ENCODE results near the gene GARNL3. TPM values are rescaled to one million over a fixed set of nuclear protein-coding genes. Genes with fewer than 3 reads are reported as not detected.

The GARNL3 gene, protein sequence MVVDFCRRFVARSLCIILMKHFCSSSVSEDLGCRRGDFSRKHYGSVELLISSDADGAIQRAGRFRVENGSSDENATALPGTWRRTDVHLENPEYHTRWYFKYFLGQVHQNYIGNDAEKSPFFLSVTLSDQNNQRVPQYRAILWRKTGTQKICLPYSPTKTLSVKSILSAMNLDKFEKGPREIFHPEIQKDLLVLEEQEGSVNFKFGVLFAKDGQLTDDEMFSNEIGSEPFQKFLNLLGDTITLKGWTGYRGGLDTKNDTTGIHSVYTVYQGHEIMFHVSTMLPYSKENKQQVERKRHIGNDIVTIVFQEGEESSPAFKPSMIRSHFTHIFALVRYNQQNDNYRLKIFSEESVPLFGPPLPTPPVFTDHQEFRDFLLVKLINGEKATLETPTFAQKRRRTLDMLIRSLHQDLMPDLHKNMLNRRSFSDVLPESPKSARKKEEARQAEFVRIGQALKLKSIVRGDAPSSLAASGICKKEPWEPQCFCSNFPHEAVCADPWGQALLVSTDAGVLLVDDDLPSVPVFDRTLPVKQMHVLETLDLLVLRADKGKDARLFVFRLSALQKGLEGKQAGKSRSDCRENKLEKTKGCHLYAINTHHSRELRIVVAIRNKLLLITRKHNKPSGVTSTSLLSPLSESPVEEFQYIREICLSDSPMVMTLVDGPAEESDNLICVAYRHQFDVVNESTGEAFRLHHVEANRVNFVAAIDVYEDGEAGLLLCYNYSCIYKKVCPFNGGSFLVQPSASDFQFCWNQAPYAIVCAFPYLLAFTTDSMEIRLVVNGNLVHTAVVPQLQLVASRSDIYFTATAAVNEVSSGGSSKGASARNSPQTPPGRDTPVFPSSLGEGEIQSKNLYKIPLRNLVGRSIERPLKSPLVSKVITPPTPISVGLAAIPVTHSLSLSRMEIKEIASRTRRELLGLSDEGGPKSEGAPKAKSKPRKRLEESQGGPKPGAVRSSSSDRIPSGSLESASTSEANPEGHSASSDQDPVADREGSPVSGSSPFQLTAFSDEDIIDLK
- 1 to 10 TPM; 6.0 to 7.3 TPM for total RNA-seq
- long read RNA-seq, partial matches to known transcripts, result 0 of 1 reads
- long read RNA-seq, other reads (novel, unspliced or antisense), result 1 of 1 reads

- intact Hi-C loops (cut with DNase I, micrococcal nuclease), result no loop called here
- no peak for DNase-seq
- no peak for ATAC-seq
Measured at GRCh38 chr9:127264462-127265219, at the start of gene GARNL3. Gene GARNL3 (plus strand): TSS chr9:127264774. CDS start chr9:127264878, 104 bp downstream.

DNA sequence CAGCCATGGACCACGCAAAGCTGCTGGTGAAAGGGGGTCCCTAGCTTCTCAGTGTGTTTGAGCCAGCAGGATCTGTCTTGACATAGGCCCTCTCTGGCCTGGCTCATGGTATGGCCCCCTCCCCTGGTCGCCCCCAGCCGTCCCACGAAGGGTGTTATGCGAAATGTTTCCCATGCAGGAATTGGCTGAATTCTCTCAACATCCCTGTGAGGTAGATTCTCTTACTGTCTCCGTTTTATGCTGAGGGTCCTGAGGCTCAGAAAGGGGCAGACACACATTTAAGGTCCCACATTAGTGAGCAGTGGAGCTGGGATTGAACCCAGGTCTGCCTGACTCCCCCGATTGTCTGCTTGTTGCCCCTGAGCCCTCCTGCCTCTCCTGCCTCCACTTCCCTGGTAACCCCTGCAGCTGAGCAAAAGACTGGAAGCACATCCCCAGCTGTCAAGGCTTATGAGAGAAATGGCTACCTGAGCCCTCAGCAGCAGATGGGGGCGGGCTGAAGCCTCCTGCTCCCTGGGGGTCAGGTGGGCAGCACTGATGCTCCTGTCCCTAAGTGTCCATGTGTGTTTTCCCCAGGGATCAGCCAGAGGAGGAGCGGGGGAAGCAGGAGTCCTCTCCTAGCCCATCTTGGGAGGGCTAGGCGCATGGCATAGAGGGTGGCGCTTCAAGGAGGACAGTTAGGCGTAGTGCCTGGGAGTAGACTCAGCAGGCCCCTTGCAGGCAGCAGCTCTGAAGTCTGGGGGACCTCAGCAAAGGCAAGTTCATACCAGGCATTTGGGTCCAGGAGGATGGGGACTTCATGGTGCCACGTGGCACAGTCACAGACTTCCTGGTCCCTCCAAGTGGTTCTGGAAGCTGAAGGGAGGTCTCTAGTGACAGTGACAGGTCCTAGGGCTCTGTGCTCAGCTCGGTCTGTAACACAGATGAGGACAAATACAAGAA is 49.0 kb upstream of the GARNL3 start:
- ATAC-seq, result no peak
- DNase-seq, result no peak
- intact Hi-C loops (cut with DNase I, micrococcal nuclease), result no loop called here

GRCh38 chr9:127216210-127216887 is 48.2 kb upstream of the GARNL3 start:
- intact Hi-C loops (cut with DNase I, micrococcal nuclease), result no loop called here
- DNase-seq (no peak), ATAC-seq (no peak)

GRCh38 chr9:127216888-127217217 is 47.7 kb upstream of the GARNL3 start:
- intact Hi-C loops (cut with DNase I, micrococcal nuclease), result no loop called here
- no peak for DNase-seq
- no peak for ATAC-seq

GRCh38 chr9:127218818-127219217 is 45.8 kb upstream of the GARNL3 start:
- DNase-seq (no peak), ATAC-seq (no peak)
- intact Hi-C loops (cut with DNase I, micrococcal nuclease), result no loop called here

DNA sequence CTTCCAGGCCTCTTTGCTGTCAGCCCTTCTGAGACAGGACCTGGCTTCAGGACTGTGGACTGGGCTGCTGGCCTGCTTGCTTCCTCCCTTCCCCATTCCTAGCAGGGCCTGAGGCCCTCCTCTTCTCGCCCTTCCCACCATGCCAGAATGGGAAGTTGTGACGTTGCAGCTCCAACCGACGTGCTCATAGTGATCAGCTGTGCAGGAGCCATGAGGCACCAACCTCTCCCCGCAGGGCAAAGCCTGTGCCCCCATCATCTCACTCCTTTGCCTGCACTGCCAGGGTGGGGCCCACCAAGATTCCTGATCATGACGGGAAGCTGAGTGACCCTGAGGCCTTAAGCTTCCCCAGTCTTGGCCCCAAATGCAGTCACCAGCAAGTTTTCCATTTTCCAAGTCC is 45.1 kb upstream of the GARNL3 start:
- DNase-seq, result no peak
- intact Hi-C loops (cut with DNase I, micrococcal nuclease), result no loop called here
- ATAC-seq, result no peak

- DNase-seq, result no peak
- no peak for ATAC-seq
- intact Hi-C loops (cut with DNase I, micrococcal nuclease), result no loop called here
Measured at GRCh38 chr9:127221695-127222094, 42.9 kb upstream of the GARNL3 start.

DNA sequence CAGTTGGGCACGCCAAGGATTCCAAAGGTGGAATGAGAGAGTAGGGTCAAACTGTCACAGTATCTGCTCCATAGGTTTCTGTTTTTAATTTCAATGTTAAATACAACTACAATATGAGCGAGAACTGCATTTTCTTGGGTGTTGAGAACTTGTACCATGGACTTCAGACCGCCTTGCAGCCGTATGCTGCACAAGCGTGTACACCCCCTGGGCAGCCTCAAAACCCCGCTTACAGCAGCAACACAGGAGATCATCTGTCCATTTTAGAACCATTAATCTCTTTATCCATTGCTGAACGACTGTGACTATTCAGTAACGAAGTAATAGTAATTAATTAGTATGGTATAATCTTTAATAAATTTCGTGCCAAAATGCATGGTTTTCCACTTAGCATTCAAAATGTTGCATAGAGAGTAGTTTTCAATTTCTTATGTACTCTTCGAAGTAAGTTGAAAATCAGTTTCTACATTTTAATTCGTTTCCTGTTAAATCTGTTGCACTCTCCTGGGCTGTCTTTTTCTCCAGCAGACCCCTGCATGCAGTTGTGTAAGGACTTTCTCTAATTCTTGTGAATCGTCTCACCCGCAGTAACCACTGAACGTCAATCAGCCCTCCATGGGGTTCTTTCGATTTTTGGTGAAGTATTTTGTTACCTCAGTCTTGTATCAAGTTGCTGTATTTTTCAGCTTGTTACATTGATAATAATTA is 42.0 kb upstream of the GARNL3 start:
- ATAC-seq (no peak), DNase-seq (no peak)
- intact Hi-C loops (cut with DNase I, micrococcal nuclease), result no loop called here

GRCh38 chr9:127223266-127223665 is 41.3 kb upstream of the GARNL3 start:
- ATAC-seq (no peak), DNase-seq (no peak)
- intact Hi-C loops (cut with DNase I, micrococcal nuclease), result no loop called here

DNA sequence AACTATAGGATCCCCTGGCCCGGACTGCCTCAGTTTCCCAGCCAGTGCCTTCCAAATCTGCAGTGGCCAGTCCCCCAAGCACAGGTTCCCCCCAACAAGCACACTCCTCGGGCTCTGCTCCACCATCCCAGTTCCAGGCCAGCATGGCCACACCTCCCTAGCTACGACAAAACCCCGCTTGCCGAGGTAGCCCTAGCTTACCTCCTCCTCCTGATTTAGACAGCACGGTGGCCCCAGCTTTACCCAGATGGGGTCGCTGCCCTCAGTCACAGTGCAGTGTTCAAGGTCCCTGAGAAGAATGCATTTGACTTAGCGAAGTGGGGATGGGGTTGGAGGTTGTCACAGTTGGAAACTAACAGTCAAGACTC is 40.8 kb upstream of the GARNL3 start:
- ATAC-seq, result no peak
- intact Hi-C loops (cut with DNase I, micrococcal nuclease), result no loop called here
- DNase-seq, result peak in 1 of 2 donors; percentile 23

DNA sequence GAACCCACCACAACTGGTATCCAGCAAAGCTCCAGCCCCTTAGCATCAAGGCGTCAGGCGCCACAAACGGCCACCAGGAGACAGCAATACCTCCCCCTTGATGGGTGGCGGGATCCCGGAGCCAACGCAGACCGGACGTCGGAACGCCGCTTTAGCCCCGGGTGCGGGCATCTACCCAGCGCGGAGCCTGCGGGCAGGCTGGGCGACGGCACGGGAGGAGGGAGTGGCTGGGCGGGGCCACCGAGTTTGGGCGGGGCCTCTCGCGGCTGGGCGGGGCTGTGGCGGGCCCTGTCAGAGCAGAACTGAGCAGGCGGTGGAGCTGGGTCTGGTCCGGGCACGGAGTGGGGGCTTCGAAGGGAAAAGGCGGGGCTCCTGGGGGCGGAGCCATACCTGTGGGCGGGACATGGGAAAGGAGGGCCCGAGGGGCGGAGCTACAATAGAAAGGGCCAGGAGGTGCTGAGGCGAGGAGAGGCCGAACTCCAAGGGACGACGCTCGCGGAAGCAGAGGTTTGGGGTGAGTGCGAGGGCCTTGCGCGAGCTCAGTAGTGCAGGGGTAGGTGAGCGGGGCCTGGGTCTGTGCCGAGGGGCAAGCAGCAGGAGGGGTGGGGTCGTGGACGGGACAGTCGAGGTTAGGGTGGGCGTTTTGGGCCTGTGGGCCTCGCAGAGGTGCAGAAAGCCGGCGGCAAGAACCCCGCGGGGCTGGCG is 40.2 kb upstream of the GARNL3 start:
- ATAC-seq (peak; percentile 80), DNase-seq (peak; percentile 91 to 92)
- intact Hi-C loops (cut with DNase I, micrococcal nuclease), result no loop called here

DNA sequence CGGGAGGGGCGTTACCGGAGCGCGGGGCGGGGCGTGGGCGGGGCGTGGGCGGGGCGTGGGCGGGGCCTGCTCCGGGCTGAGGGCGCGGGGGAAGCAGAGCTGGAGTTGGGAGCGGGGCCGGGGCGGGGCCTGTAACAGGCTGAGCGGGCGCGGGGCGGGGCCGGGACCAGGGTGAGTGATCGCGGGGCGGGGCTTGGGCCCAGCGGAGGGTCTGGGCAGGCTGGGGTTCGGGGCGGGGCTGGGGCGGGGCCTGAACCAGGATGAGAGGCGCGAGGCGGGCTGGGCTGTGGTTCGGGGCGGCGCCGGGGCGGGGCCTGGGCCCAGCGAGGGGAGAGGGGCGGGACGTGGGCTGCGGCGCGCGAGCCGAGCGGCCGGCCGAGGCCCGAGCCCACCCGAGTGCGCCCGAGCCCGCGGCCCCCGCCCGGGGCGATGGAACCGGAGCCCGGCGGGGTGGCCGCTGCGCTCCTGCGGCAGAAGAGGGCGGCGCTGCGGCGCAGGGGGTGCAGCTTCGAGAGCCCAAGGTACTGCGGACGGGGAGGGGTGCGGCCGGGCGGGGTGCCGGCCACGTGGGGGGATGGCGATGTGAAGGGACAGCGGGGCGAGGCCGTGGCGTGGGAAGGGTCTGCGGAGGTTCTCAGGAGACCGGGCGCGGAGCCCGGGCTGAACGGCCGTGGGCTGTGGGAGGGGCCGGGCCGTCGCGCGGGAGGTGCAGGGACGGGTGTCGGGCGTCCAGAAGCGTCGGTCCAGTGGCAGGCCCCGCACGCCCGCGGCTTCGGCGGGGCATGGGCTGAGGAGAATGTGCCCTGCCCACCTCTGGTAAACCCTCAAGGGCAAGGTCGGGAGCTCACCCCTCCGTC is 39.5 kb upstream of the GARNL3 start:
- peak; percentile 95 to 99 for DNase-seq
- intact Hi-C loops (cut with DNase I, micrococcal nuclease), result no loop called here

GRCh38 chr9:127225801-127226625 is 38.6 kb upstream of the GARNL3 start:
- DNase-seq (peak in 1 of 2 donors; percentile 26), ATAC-seq (no peak)
- intact Hi-C loops (cut with DNase I, micrococcal nuclease), result no loop called here

More for the DNA sequence above, 39.5 kb upstream of the GARNL3 start:
- ATAC-seq, result peak; percentile 86

DNA sequence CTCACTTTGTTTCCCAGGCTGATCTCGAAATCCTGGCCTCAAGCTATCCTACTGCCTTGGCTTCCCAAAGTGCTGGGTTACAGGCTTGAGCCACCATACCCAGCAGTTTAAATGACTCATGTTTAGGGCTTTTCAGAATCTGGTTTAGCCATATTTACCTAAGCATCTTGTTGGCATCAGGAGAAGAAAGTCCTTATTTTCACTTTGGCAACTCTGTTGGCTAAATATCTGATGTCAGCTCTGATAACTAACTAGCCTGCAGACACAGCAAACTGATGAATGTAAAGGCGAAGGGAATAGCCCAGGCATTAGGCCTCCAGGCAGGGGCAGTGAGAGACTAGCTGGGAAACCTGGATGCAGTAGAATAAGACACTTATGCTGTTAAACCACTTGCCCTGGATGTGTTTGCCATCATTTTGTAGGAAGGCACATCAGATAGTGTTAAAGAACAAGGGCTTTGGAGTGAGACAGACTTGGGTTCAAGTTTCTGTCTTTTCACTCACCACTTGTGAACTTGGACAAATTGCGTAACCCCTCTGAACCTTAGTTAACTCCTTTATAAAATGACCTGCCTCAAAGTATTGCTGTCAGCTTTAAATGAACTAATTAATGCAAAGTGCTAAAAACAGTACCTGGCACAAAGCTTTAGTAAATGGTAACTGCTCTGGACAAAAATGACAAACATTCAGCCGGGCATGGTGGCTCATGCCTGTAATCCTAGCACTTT is 34.7 kb upstream of the GARNL3 start:
- intact Hi-C loops (cut with DNase I, micrococcal nuclease), result no loop called here
- ATAC-seq (no peak), DNase-seq (no peak)
